GM19395 (cell line): Measurements from ENCODE around the gene SUGP2.
A peak's percentile ranks its signal among the peaks of the same experiment; 100 is the strongest.
"Not testable (repeated sequence)": the region's sequence is repeated elsewhere in the genome, so short reads cannot be mapped to it uniquely, and the experiment has no call there.

Experiments
- ATAC-seq: cut with Tn5 transposase; IDR thresholded peaks from one replicate; pipeline ENCODE4 v1.9.1; 2021; ENCODE audit warnings: mild to moderate bottlenecking, moderate library complexity; ENCODE audit not compliant: unreplicated experiment

The SUGP2 gene

DNA sequence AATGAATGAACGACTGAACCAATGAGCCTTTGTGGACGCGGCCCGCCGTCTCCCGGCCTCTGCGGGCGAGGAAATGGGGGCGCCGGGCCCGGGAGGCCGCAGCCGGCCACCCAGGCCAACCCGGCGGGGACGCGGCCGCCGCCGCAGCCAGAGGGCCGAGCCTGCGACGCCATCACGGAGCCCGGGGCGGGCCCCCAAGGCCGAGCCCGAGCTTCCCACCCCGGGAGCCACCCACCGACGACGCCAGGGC, 216 bp downstream of the SUGP2 start:
- ATAC-seq: peak; percentile 20

GRCh38 chr19:19032420-19033175, 719 bp downstream of the SUGP2 start:
- ATAC-seq: peak; percentile 59

- ATAC-seq: no peak
Measured at GRCh38 chr19:19031891-19032290, 1.4 kb downstream of the SUGP2 start.

DNA sequence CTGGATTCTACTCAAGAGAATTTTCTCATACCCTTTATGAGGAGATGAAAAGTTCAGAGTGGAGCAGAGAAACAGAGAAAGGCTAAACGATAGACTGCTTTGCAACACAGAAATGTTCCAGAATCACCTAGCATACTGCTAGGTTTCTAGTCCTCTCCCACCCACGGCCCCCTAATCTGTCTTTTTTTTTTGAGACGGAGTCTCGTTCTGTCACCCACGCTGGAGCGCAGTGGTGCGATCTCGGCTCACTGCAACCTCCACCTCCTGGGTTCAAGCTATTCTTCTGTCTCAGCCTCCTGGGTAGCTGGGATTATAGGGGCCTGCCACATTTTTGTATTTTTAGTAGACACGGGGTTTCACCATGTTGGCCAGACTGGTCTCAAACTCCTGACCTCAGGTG, 4.8 kb downstream of the SUGP2 start:
- ATAC-seq: no peak

DNA sequence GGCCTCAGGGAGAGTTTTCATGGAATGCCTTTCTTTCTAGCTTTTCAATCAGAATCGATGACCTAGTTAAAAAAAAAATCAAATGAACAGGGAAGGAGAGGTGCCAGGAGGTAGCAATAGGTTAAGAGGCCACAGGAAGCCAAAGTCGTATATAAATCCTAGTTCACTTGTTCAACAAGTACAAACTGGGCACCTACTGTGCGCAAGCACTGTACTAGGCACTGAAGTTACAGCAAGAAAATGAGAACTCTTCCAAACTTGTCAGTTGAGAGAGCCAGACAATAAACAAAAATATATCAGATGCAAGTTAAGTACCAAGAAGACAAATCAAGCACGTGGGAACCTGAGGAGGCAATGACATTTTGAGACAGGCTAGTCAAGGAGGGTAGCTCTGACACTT, 6.1 kb downstream of the SUGP2 start:
- no peak for ATAC-seq

DNA sequence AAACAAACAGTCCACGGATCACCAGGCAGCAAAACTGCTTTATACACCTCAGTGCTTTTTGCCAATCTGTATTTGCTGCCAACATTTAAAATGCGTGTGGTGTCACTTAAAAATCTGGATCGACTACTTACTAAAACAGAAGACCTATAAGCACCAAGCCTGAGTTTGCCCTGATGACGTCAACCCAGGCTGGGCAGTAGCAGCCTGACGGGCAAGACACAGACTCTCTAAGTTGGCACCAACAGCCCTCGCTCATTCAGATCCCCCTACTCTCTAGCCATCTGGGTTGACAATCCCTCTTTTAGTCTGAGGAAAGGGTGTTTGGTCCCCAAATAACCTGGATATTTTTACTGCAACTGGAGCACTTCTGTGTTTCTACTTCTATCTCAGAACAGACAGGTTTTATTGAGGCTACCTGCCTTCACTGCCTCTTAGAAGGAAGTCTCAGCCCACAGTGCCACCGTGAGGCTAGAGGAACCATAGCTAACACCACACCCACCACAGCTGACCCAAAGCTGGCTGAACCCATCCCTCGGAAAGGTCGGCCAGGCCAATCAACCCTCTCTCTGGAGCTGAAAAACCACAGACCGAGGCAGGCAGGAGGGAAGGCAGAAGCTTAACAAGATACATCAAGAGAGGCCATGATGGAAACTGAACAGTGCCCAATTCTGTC, 6.9 kb downstream of the SUGP2 start:
- no peak for ATAC-seq

DNA sequence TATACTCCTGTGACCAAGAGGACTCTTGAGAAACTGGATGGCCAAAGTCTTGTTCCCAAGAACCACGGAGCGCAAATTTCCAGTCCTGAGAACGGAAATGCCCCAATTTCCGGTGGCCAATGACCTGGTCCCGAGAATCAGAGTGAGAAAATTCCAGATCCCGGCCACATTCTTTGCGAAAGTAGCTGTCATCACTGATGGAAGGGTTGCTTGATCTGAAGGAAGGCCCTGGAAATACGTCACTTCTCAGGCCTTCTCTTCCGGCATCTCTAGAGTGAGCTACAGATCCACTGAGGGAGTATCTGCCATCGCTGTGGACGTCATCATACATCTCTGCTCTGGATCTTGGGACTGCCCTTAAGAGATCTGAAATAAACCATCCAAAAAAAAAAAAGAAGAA, 7.5 kb downstream of the SUGP2 start:
- no peak for ATAC-seq

GRCh38 chr19:19023376-19023775, 9.9 kb downstream of the SUGP2 start:
- ATAC-seq: not testable (repeated sequence)

DNA sequence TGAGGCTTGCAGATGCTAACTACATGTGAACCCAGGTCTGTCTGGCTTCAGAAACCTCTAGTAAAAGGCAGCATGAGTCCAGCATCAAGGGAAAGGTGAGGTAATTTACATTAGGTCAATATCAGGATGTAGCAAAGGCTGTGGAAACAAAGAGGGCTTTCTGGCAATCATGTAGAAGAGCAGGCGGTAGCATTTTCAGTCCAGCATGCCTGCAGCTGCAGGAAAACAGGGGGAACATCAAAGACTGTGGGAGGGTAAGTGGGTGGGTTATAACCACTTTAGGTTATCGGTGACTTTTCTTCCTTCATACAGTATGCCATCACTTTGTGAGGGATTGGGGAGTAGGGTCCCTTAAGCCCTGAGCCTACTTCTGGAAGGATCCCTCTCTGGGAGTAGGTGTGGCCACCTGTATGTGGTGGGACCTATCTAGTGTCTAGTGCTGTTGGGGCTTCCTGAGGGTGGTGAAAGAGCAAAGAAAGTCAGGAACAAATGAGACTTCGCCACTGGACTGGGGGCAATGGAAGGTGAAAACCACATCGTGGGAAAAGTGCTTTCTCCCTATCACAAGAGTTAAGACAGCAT, 10.8 kb downstream of the SUGP2 start:
- no peak for ATAC-seq

DNA sequence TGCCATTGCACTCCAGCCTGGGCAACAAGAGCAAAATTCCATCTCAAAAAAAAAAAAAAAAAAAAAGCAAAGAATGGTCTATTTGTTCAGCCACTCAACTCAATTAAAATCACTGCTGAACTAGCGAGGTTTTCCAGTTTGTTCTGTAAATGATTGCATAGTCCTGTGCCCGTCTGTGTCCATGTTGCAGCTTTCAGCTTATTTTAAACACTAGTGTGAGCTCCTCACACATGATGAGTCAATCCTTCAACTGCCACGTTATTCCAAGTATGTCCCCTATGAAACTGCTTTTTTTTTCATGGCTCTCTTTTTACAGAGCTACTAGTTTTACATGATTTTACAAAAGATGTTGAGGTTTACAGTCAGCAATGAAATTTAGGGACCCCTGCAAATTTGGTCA, 12.2 kb downstream of the SUGP2 start:
- no peak for ATAC-seq

DNA sequence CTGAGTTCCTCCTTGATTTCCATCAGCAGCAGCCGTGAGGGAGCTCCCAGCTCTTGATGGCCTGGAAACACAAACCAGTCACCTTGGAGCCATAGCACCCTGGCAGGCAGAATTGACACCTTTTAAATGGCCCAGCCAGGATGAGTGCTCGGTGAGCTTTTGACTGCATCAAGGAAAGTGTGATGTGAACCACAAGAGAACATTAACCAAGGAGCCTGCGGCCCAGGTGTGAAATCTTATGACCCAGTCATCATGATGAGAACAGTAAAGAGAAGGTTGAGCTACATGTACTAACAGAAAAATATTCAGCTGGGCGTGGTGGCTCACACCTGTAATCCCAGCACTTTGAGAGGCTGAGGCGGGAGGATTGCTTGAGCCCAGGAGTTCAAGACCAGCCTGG, 22.8 kb downstream of the SUGP2 start:
- no peak for ATAC-seq

GRCh38 chr19:19009951-19010350, 23.4 kb downstream of the SUGP2 start:
- ATAC-seq: no peak

GRCh38 chr19:19006213-19006612, 27.1 kb downstream of the SUGP2 start:
- ATAC-seq: no peak

DNA sequence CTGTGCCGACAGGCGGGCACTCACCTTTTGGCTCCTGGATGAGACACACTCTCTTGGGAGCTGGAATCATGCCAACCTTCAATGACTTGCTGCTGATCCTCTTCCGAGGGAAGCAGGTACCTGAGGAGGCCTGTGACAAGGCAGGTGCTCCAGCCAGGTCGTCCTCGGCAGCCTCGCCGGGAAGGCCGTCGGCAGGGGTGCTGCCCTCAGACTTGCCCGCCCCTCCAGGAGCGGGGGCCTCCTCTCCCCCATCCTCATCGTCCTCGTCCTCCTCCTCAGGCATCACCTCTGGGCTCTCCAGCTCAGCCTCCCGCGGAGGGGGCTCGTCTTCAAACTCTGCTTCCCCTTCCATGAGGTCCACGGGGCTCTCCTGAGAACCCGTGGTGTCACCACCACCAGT, 29.2 kb downstream of the SUGP2 start:
- ATAC-seq: no peak

GRCh38 chr19:18999896-19000620, 33.3 kb downstream of the SUGP2 start:
- no peak for ATAC-seq

GRCh38 chr19:18999016-18999758, 34.1 kb downstream of the SUGP2 start:
- ATAC-seq: no peak

DNA sequence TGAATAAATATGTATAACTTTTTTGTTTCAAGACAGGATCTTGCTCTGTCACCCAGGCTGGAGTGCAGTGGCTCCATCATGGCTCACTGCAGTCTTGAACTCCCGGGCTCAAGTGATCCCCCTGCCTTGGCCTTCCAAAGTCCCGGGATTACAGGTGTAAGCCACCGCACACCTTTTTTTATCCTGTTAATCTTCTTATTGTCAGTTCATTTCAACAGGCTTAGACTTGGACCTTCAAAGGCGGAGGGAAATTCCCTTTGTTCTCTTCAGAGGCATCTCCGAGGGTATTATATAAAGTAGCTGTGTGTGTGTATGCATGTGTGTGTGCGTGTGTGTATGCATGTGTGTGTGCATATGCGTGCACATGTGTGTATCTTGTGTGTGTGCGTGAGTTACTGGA, 35.0 kb downstream of the SUGP2 start:
- ATAC-seq: no peak

- no peak for ATAC-seq
Measured at GRCh38 chr19:18996796-18997394, 36.4 kb downstream of the SUGP2 start.

GRCh38 chr19:18996351-18996750, 37.0 kb downstream of the SUGP2 start:
- no peak for ATAC-seq

- no peak for ATAC-seq
Measured at GRCh38 chr19:18995804-18996241, 37.5 kb downstream of the SUGP2 start.

GRCh38 chr19:18993115-18993514, 40.2 kb downstream of the SUGP2 start:
- ATAC-seq: no peak
